ENCODE results near the gene PML.
"Not testable (repeated sequence)": the region's sequence is repeated elsewhere in the genome, so short reads cannot be mapped to it uniquely, and the experiment has no call there.

The PML gene

DNA sequence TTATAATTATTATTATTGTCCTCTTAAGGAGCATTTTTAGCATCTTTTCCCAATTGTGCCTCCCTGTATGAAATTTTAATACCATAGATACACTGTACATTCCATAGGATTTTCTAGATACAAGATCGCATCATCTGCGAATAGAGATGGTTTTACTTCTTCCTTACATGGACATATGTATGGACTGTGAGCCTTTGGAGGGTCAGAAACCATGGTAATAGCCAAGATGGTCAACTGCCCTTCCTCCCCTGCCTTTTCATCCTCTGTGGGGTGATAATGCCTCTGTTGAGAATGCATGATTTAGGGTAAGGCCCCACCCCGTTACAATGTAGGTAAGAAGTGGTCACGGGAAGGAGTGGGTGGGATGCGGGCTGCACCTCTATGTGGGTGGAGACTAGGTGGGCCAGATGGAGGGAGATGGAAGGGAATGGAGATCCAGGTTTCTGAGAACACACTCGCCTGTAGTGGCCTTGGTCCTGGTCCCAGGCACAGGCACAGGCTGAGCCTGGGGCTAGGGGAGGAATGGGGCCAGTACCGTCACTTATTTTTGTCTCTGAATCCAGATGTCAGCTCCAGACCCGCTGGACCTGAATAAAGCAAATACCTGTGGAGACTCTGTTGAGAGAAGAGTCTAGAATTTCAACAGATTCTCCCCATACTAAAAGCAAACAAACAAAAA is 56.2 kb downstream of the PML start:
- no peak for FAIRE-seq
- DNase-seq (ENCODE audit: insufficient read length, low spot score), result no peak
- TF ChIP-seq POU2F2 (IDR thresholded peaks at IDR 0.05; ENCODE audit: low read depth, low read length), result no peak
- no peak for TF ChIP-seq POLR2AphosphoS5 (IDR thresholded peaks at IDR 0.05; ENCODE audit: low read depth, low read length)
- no peak for TF ChIP-seq PAX5 (IDR thresholded peaks at IDR 0.05; ENCODE audit: insufficient read depth, low read length, severe bottlenecking)
- no peak for TF ChIP-seq TAF1 (IDR thresholded peaks at IDR 0.05; ENCODE audit: low read depth, low read length)
- TF ChIP-seq SPI1 (IDR thresholded peaks at IDR 0.05; ENCODE audit: low read depth, low read length), result no peak
- TF ChIP-seq POLR2A (IDR thresholded peaks at IDR 0.05; ENCODE audit: low read depth, low read length), result no peak

DNA sequence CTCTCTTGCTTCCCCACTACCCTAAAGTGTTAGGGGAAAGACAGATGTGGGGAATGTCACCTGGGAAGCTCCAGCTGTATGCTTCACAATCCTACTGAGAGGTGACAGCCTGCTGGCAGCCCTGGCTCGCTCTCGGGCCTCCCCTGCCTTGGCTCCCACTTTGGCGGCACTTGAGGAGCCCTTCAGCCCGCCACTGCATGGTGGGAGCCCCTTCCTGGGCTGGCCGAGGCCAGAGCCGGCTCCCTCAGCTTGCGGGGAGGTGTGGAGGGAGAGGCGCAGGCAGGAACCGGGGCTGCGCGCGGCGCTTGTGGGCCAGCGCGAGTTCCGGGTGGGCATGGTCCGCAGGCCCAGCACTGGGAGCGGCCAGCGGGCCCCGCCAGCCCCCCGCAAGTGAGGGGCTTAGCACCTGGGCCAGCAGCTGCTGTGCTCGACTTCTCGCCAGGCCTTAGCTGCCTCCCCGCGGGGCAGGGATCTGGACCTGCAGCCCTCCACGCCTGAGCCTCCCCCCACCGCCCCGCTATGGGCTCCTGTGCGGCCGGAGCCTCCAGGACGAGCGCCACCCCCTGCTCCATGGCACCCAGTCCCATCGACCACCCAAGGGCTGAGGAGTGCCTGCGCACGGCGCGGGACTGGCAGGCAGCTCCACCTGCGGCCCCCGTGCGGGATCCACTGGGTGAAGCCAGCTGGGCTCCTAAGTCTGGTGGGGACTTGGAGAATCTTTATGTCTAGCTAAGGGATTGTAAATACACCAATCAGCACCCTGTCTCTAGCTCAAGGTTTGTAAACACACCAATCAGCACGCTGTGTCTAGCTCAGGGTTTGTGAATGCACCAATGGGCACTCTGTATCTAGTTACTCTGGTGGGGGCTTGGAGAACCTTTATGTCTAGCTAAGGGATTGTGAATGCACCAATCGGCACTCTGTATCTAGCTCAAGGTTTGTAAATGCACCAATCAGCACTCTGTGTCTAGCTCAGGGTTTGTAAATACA is 58.0 kb downstream of the PML start:
- not testable (repeated sequence) for DNase-seq (ENCODE audit: insufficient read length, low spot score); FAIRE-seq

DNA sequence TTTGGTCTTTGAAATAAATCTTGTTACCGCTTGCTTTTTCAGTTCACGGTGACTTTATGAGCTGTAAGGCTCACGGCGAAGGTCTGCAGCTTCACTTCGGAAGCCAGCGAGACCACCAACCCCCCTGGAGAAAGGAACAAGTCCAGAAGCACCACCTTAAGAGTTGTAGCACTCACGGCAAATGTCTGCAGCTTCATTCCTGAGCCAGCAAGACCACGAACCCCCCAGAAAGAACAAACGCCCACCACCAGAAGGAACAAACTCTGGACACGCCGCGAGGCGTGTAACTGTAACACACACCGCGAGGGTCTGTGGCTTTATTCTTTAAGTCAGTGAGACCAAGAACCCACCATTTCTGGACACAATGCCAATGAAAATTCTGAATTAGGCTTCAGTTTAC is 59.0 kb downstream of the PML start:
- TF ChIP-seq POU2F2 (IDR thresholded peaks at IDR 0.05; ENCODE audit: low read depth, low read length) (no peak), POLR2AphosphoS5 (IDR thresholded peaks at IDR 0.05; ENCODE audit: low read depth, low read length) (no peak), PAX5 (IDR thresholded peaks at IDR 0.05; ENCODE audit: insufficient read depth, low read length, severe bottlenecking) (no peak), SPI1 (IDR thresholded peaks at IDR 0.05; ENCODE audit: low read depth, low read length) (no peak), POLR2A (IDR thresholded peaks at IDR 0.05; ENCODE audit: low read depth, low read length) (no peak), TAF1 (IDR thresholded peaks at IDR 0.05; ENCODE audit: low read depth, low read length) (no peak)
- DNase-seq (ENCODE audit: insufficient read length, low spot score), result no peak
- no peak for FAIRE-seq

GRCh38 chr15:74053941-74054529 is 59.5 kb downstream of the PML start:
- peak; percentile 68 for DNase-seq (ENCODE audit: insufficient read length, low spot score)
- FAIRE-seq, result peak; percentile 76
- TF ChIP-seq PAX5 (IDR thresholded peaks at IDR 0.05; ENCODE audit: insufficient read depth, low read length, severe bottlenecking) (no peak), SPI1 (IDR thresholded peaks at IDR 0.05; ENCODE audit: low read depth, low read length) (no peak), POLR2A (IDR thresholded peaks at IDR 0.05; ENCODE audit: low read depth, low read length) (no peak), POLR2AphosphoS5 (IDR thresholded peaks at IDR 0.05; ENCODE audit: low read depth, low read length) (no peak), POU2F2 (IDR thresholded peaks at IDR 0.05; ENCODE audit: low read depth, low read length) (no peak), TAF1 (IDR thresholded peaks at IDR 0.05; ENCODE audit: low read depth, low read length) (no peak)

- no peak for FAIRE-seq
- no peak for DNase-seq (ENCODE audit: insufficient read length, low spot score)
- TF ChIP-seq SPI1 (IDR thresholded peaks at IDR 0.05; ENCODE audit: low read depth, low read length) (no peak), PAX5 (IDR thresholded peaks at IDR 0.05; ENCODE audit: insufficient read depth, low read length, severe bottlenecking) (no peak), POU2F2 (IDR thresholded peaks at IDR 0.05; ENCODE audit: low read depth, low read length) (no peak), POLR2AphosphoS5 (IDR thresholded peaks at IDR 0.05; ENCODE audit: low read depth, low read length) (no peak), TAF1 (IDR thresholded peaks at IDR 0.05; ENCODE audit: low read depth, low read length) (no peak), POLR2A (IDR thresholded peaks at IDR 0.05; ENCODE audit: low read depth, low read length) (no peak)
Measured at GRCh38 chr15:74055804-74056203, 61.3 kb downstream of the PML start.

DNA sequence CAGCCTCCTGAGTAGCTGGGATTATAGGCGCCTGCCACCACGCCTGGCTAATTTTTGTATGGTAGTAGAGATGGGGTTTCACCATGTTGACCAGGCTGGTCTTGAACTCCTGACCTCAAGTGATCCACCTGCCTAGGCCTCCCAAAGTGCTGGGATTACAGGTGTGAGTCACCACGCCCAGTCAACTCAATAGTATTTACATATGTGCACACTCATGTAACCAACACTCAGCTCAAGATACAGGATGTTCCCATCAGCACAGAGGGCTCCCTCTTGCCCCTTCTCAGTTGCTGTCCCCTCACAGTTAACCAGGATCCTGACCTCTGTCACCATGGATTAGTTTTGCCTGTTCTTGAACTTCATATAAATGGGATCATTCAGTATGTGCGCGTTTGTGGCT is 61.8 kb downstream of the PML start:
- not testable (repeated sequence) for FAIRE-seq; DNase-seq (ENCODE audit: insufficient read length, low spot score)

DNA sequence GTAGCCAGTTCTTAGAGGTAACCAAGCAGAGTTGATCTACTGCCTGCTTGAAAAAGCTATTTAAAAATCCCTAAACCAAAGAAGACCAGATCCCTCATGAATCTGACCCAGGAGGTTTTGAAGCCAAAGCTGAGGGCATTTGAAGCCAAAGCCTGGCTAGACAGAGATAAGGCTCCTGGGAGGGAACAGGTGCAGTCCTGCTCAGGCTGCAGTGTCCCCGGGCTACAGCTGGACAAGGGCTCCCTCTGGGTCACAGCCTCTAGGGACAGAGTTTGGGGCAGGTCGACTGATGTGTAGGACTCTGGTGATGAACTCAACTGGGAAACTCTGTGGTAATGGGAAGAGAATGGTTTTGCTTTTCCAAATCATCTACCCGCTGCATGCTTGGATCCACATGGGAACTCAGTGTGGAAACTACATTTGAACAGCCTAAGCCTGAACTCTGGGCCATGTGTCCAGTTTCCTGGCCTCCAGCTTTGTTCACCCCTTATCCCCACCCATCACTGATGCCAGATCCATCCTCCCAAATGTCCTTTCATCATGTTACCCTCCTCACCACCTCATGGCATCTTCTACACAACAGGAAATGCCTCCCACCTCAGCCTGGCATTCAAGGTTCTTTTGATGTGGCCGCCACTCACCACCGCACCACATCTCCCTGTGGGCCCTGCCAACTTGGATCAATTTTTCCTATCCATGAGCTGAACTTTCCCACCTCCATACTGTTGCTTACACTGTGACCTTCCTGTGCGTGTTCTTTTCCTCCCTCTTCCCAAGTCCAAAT is 64.7 kb downstream of the PML start:
- not testable (repeated sequence) for FAIRE-seq; DNase-seq (ENCODE audit: insufficient read length, low spot score)

- DNase-seq (ENCODE audit: insufficient read length, low spot score) (no peak), FAIRE-seq (no peak)
- TF ChIP-seq PAX5 (IDR thresholded peaks at IDR 0.05; ENCODE audit: insufficient read depth, low read length, severe bottlenecking) (no peak), SPI1 (IDR thresholded peaks at IDR 0.05; ENCODE audit: low read depth, low read length) (no peak), TAF1 (IDR thresholded peaks at IDR 0.05; ENCODE audit: low read depth, low read length) (no peak), POLR2AphosphoS5 (IDR thresholded peaks at IDR 0.05; ENCODE audit: low read depth, low read length) (no peak), POU2F2 (IDR thresholded peaks at IDR 0.05; ENCODE audit: low read depth, low read length) (no peak), POLR2A (IDR thresholded peaks at IDR 0.05; ENCODE audit: low read depth, low read length) (no peak)
Measured at GRCh38 chr15:74060251-74060650, 65.7 kb downstream of the PML start.

GRCh38 chr15:74062236-74062635 is 67.7 kb downstream of the PML start:
- no peak for TF ChIP-seq TAF1 (IDR thresholded peaks at IDR 0.05; ENCODE audit: low read depth, low read length)
- TF ChIP-seq SPI1 (IDR thresholded peaks at IDR 0.05; ENCODE audit: low read depth, low read length), result no peak
- FAIRE-seq (no peak), DNase-seq (ENCODE audit: insufficient read length, low spot score) (no peak)

DNA sequence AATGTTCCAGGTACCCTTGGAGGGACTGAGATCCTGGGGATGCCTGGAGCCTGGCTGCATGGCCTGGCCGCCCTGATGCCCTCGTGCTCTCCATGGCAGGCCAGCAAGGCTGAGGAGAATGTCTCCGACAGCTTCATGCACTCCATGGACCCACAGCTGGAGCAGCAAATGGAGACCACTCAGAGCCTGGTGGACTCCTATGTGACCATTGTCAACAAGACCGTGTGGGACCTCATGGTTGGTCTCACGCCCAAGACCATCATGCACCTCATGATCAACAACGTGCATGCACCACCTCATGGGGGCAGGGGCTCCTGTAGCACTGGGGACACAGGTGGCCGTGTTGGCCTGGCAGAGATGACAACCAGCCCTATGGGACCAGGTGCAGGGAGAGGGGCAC is 68.2 kb downstream of the PML start:
- FAIRE-seq (no peak), DNase-seq (ENCODE audit: insufficient read length, low spot score) (no peak)
- TF ChIP-seq POLR2A (IDR thresholded peaks at IDR 0.05; ENCODE audit: low read depth, low read length) (no peak), PAX5 (IDR thresholded peaks at IDR 0.05; ENCODE audit: insufficient read depth, low read length, severe bottlenecking) (no peak), POU2F2 (IDR thresholded peaks at IDR 0.05; ENCODE audit: low read depth, low read length) (no peak), TAF1 (IDR thresholded peaks at IDR 0.05; ENCODE audit: low read depth, low read length) (no peak), POLR2AphosphoS5 (IDR thresholded peaks at IDR 0.05; ENCODE audit: low read depth, low read length) (no peak), SPI1 (IDR thresholded peaks at IDR 0.05; ENCODE audit: low read depth, low read length) (no peak)

DNA sequence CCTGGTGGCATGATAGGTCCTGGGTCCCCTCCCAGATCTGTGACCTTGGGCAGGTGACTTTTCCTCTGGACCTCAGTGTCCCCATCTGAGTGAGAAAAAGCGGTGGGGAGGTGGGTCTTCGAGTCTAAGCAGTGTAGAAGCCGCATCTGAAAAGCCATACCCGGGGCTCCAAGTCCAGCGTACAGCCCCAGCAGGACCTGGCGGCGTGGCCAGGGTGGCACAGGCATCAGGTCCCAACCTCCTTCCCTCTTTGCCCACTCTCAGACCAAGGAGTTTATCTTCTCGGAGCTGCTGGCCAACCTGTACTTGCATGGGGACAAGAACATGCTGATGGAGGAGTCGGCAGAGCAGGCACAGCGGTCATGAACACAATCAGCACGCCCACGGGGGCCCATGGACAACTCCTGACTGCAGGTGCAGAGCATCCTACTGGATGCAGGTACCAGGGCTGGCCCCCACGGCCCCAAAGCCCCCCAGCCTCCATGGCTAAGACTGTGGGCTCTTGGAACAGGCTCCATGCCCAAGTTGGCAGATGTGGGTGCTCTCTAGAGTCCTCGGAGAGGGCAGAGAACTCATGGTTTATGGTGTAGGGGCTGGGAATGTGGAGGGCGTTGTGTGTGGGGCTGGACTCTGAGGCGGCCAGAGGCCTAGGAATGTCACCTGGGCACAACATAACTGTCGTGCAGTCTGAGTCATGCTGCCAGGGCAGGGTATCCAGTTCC is 69.1 kb downstream of the PML start:
- FAIRE-seq; DNase-seq (ENCODE audit: insufficient read length, low spot score): not testable (repeated sequence)

DNA sequence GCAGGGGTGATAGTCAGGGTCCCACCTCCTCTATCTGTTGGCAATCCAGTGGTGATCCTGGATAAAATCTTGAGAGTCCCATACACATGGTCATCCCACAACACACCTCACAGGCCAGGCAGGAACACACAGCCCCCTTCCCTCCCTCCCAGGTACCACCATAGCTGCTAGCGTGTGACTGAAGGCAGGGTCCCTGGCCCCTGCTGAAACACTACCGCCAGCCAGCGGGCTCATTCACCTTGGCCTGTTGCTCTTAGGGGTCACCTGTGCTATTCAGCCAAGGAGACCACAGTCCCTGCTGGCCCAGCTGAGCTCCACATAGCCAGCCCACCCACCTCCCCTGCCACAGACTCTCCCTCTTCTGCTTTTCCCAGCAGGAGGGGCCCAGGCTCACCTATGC is 69.7 kb downstream of the PML start:
- not testable (repeated sequence) for FAIRE-seq; DNase-seq (ENCODE audit: insufficient read length, low spot score)

- not testable (repeated sequence) for DNase-seq (ENCODE audit: insufficient read length, low spot score); FAIRE-seq
Measured at GRCh38 chr15:74064822-74065221, 70.3 kb downstream of the PML start.

All from GM12891 (cell line).